Mesenchymal stem cell (in vitro differentiated cells and primary cell): ENCODE measurements around the gene RAD21L1.

Source experiments
- DNase-seq: peaks from one replicate; pipeline ENCODE4 v3.0.0-alpha.2; 2013
- H2AFZ ChIP-seq: one replicate; pipeline ENCODE4 v1.6.1; 2013; ENCODE audit warnings: low read depth, mild to moderate bottlenecking, control low read depth, inconsistent platforms, low read length, moderate library complexity
- H2AK5ac ChIP-seq: 2 replicates; pipeline ENCODE4 v1.6.1; 2013; ENCODE audit warnings: low read length, moderate library complexity, mild to moderate bottlenecking, inconsistent platforms; ENCODE audit not compliant: severe bottlenecking
- H2BK120ac ChIP-seq: one replicate; pipeline ENCODE4 v1.6.1; 2013; ENCODE audit warnings: low read depth, mild to moderate bottlenecking, inconsistent platforms, low read length, moderate library complexity
- H2BK12ac ChIP-seq, 2 experiments: one replicate each; pipeline ENCODE4 v1.6.1; 2013; ENCODE audit warnings: inconsistent platforms in 2 of 2, low read length in 2 of 2, mild to moderate bottlenecking in 2 of 2, moderate library complexity in 2 of 2, control low read depth in 1 of 2
- H2BK15ac ChIP-seq: one replicate; pipeline ENCODE4 v1.6.1; 2013; ENCODE audit warnings: mild to moderate bottlenecking, low read depth, inconsistent platforms; ENCODE audit not compliant: poor library complexity, severe bottlenecking
- H2BK5ac ChIP-seq: 2 replicates; pipeline ENCODE4 v1.6.1; 2013; ENCODE audit warnings: low read depth, mild to moderate bottlenecking, low read length, control low read depth, inconsistent platforms; ENCODE audit not compliant: poor library complexity, severe bottlenecking
- H3K14ac ChIP-seq, 2 experiments: one replicate each; pipeline ENCODE4 v1.6.1; 2013; ENCODE audit warnings: inconsistent platforms in 2 of 2, low read length in 2 of 2, control low read depth in 1 of 2, mild to moderate bottlenecking in 1 of 2, moderate library complexity in 1 of 2
- H3K18ac ChIP-seq, 2 experiments: one replicate each; pipeline ENCODE4 v1.6.1; 2013; ENCODE audit warnings: inconsistent platforms in 2 of 2, low read length in 2 of 2, control low read depth in 1 of 2, low read depth in 1 of 2, mild to moderate bottlenecking in 1 of 2
- H3K23ac ChIP-seq, 2 experiments: one replicate each; pipeline ENCODE4 v1.6.1; 2013; ENCODE audit warnings: inconsistent platforms in 2 of 2, low read length in 2 of 2, mild to moderate bottlenecking in 2 of 2, moderate library complexity in 2 of 2, control low read depth in 1 of 2
- H3K27ac ChIP-seq: 2 replicates; pipeline ENCODE4 v1.5.1; 2013; ENCODE audit warnings: mild to moderate bottlenecking, moderate library complexity, low read length, control low read depth, inconsistent platforms; ENCODE audit not compliant: poor library complexity, severe bottlenecking
- H3K27me3 ChIP-seq, 2 experiments: 2 replicates each; pipeline versions ENCODE4 v1.6.1 to v1.7.0; 2013; ENCODE audit warnings: low read length in 2 of 2, mild to moderate bottlenecking in 2 of 2, moderate library complexity in 2 of 2, control low read depth in 1 of 2, inconsistent platforms in 1 of 2; ENCODE audit not compliant: control insufficient read depth in 1 of 2, insufficient read depth in 1 of 2
- H3K36me3 ChIP-seq, 2 experiments: 2 replicates each; pipeline versions ENCODE4 v1.6.1 to v1.7.0; 2013; ENCODE audit warnings: low read length in 2 of 2, control low read depth in 1 of 2, inconsistent platforms in 1 of 2, low read depth in 1 of 2, mild to moderate bottlenecking in 1 of 2; ENCODE audit not compliant: insufficient read depth in 2 of 2, control insufficient read depth in 1 of 2
- H3K4ac ChIP-seq, 2 experiments: one replicate each; pipeline ENCODE4 v1.6.1; 2013; ENCODE audit warnings: inconsistent platforms in 2 of 2, low read length in 2 of 2, mild to moderate bottlenecking in 2 of 2, moderate library complexity in 2 of 2, control low read depth in 1 of 2, low read depth in 1 of 2
- H3K4me1 ChIP-seq: 2 replicates; pipeline ENCODE4 v1.6.1; 2013; ENCODE audit warnings: low read depth, low read length, control low read depth; ENCODE audit not compliant: control insufficient read depth, insufficient read depth
- H3K4me2 ChIP-seq: 2 replicates; pipeline ENCODE4 v1.6.1; 2013; ENCODE audit warnings: low read length, mild to moderate bottlenecking, inconsistent platforms; ENCODE audit not compliant: poor library complexity, severe bottlenecking
- H3K4me3 ChIP-seq, 2 experiments: 2 replicates each; pipeline versions ENCODE4 v1.5.1 to v1.7.0; 2013; ENCODE audit warnings: low read length in 2 of 2, mild to moderate bottlenecking in 2 of 2, control low read depth in 1 of 2, low read depth in 1 of 2; ENCODE audit not compliant: insufficient read depth in 1 of 2
- H3K79me1 ChIP-seq: replicated peaks from 2 replicates; pipeline ENCODE4 v1.6.1; 2013; ENCODE audit warnings: mild to moderate bottlenecking, control low read depth, low read length, inconsistent platforms; ENCODE audit not compliant: poor library complexity, severe bottlenecking
- H3K9ac ChIP-seq: 2 replicates; pipeline ENCODE4 v1.7.0; 2013; ENCODE audit warnings: mild to moderate bottlenecking, low read length, moderate library complexity
- H3K9me3 ChIP-seq: 2 replicates; pipeline ENCODE4 v1.7.0; 2013; ENCODE audit warnings: mild to moderate bottlenecking, low read length; ENCODE audit not compliant: control insufficient read depth
- H4K8ac ChIP-seq: one replicate; pipeline ENCODE4 v1.6.1; 2013; ENCODE audit warnings: inconsistent platforms, mild to moderate bottlenecking, low read length, moderate library complexity
- H4K91ac ChIP-seq: one replicate; pipeline ENCODE4 v1.6.1; 2013; ENCODE audit warnings: mild to moderate bottlenecking, low read length, inconsistent platforms
- WGBS: methylation state at CpG from one replicate; pipeline ENCODE4 v1.1.7; 2013; ENCODE audit warnings: mixed read lengths; 5-methylcytosine and 5-hydroxymethylcytosine counted together

Gene RAD21L1

DNA sequence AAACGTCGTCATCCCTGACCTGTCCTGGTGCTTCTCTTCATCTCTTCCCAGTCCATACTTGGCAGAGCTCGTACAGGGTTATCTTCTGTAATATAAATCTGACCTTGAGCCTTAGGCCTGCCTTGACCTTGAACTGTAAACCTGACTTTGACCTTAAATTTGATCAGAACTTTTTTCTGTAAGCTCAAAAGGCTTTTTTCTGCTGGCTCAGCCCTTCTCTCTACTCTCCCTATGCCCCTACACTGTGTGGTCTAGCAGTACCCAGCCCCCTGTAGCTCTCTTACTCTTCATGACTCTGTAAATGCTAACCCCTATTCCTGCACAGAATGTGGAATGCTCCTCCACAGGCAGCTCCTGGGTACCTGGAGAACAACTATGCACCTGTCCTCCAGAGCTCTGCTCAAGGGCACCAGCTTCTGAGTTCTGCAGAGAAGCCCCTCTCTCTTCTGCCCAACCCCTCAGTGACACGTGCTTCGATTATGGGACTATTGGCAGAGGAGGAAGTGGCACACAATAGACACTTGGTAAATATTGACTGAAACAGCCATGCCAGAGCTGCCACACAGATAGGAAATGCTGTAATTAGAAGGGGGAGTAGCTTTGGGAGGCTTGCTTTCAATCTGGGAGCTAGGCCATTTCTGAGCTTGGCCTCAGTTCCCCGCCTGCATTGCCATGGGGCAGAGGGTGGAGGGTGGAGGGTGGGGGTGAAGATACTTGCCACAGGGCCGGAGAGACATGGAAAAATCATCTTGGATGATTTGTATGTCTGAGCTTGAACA lies 55.6 kb downstream of the RAD21L1 start:
- H3K23ac ChIP-seq, result no peak overlapping the region
- peaks cover 28% of the 10 kb centered on the region for H3K79me1 ChIP-seq
- peaks cover 22% of the 10 kb centered on the region for H3K4me1 ChIP-seq
- no peak overlapping the region for H2BK120ac ChIP-seq
- DNase-seq, result no peak
- no peak overlapping the region for H2AFZ ChIP-seq
- no peak overlapping the region for H2BK15ac ChIP-seq
- no peak overlapping the region for H3K18ac ChIP-seq
- no peak overlapping the region for H3K4me3 ChIP-seq
- no peak overlapping the region for H3K14ac ChIP-seq
- 89% methylated on average over 7 of the region's 7 CpGs for WGBS
- H3K36me3 ChIP-seq, result peaks cover 8 to 21% of the 10 kb centered on the region in 2 experiments
- no peak overlapping the region for H4K8ac ChIP-seq
- H3K9ac ChIP-seq, result no peak overlapping the region
- no peak overlapping the region for H2AK5ac ChIP-seq
- no peak overlapping the region for H2BK12ac ChIP-seq
- no peaks in the 10 kb centered on the region for H3K27me3 ChIP-seq
- H2BK5ac ChIP-seq, result no peak overlapping the region
- H3K27ac ChIP-seq, result no peak overlapping the region
- H4K91ac ChIP-seq, result no peak overlapping the region
- no peak overlapping the region for H3K4ac ChIP-seq
- H3K4me2 ChIP-seq, result no peak overlapping the region
- H3K9me3 ChIP-seq, result no peaks in the 10 kb centered on the region

DNA sequence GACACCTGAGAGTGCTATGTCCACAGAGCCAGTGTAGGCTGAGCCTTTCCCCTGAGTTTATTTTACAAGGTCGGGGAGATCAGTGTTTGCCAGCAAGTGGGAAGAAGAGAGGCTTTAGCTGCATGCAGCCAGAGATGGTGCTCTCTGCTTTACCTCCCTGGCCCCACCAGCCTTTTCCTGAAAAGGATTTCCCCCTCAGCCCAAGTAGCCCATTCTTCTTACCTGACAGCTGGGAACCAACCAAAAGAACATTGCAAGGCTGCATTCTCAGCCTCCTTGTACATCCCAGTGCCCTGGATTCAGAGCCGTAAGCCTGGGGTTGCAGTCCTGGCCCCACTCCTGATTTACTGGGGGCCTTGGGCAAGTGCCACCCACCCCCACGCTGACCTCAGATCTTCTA lies 57.1 kb downstream of the RAD21L1 start:
- WGBS, result 93% methylated on average over 3 of the region's 3 CpGs
- no peaks in the 10 kb centered on the region for H3K9me3 ChIP-seq

DNA sequence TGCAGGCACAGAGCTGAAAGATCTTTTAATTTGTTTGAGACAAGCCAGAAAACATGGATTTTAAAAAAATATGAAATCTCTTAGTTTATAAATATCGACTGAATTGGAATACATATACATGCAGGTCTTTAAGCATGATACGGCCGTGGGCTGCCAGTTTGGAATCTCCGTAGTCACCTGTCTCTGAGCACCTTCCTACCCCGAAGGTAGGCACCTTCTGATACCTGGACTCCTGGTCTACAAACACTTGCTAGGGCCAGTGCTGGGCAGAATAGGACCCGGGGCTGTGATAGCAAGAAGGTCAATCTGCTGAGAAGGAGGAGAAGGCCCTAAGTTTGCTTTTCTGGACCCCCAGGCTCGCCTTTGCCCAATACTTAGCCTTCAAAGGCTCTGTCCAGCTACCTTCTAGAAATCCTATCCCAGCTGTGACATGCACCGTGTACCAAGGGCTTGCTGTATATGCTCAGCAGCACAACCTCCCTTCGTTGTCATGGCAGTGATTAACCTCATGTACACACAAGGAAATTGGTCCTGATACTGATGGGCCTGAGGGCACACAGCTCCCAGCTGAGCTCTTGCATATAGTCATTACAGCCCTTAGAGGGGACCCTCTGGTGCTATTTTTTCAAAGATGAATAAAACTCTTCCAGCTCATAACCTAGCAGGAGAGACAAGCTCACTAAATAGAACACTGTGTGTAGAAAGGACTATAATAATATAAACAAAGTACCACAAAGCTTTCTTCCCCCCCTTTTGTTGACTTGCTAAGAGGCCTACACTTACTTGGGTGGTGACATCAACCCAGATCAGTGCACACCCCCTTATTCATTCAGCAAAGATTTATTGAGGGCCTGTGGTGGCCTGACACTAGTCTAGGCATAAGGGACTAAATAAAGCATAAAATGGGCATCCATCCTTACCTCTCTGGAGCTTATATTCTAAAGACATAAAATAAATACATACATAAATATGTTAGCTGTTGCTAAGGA lies 58.0 kb downstream of the RAD21L1 start:
- Histone ChIP-seq H2BK5ac (no peak overlapping the region), H2BK15ac (no peak overlapping the region), H3K27ac (no peak overlapping the region), H3K79me1 (peaks cover 30% of the 10 kb centered on the region), H3K4me1 (peaks cover 13% of the 10 kb centered on the region), H2BK12ac (no peak overlapping the region), H4K8ac (no peak overlapping the region), H3K9ac (no peak overlapping the region), H2AFZ (no peak overlapping the region), H3K4me2 (no peak overlapping the region), H3K27me3 (no peaks in the 10 kb centered on the region), H3K4me3 (no peak overlapping the region), H4K91ac (no peak overlapping the region), H3K9me3 (no peaks in the 10 kb centered on the region), H3K36me3 (peaks cover 8 to 23% of the 10 kb centered on the region in 2 experiments), H2BK120ac (no peak overlapping the region), H3K14ac (no peak overlapping the region), H3K4ac (no peak overlapping the region), H3K23ac (no peak overlapping the region), H2AK5ac (no peak overlapping the region), H3K18ac (no peak overlapping the region)
- 90% methylated on average over 9 of the region's 9 CpGs for WGBS
- peak; percentile 64 for DNase-seq

More for the DNA sequence above, 57.1 kb downstream of the RAD21L1 start:
- no peak overlapping the region for H3K14ac ChIP-seq
- H3K4ac ChIP-seq, result no peak overlapping the region
- no peaks in the 10 kb centered on the region for H3K27me3 ChIP-seq
- no peak overlapping the region for H3K4me2 ChIP-seq
- peak overlapping the region in 1 of 2 experiments; percentile 26 for H2BK12ac ChIP-seq
- no peak overlapping the region for H3K4me3 ChIP-seq
- no peak overlapping the region for H2BK5ac ChIP-seq
- H4K91ac ChIP-seq, result no peak overlapping the region
- H4K8ac ChIP-seq, result no peak overlapping the region
- no peak overlapping the region for H3K27ac ChIP-seq
- no peak for DNase-seq
- H3K79me1 ChIP-seq, result peaks cover 30% of the 10 kb centered on the region
- no peak overlapping the region for H3K23ac ChIP-seq
- peaks cover 8 to 21% of the 10 kb centered on the region in 2 experiments for H3K36me3 ChIP-seq
- H3K4me1 ChIP-seq, result peaks cover 14% of the 10 kb centered on the region
- H2BK15ac ChIP-seq, result no peak overlapping the region
- H2AK5ac ChIP-seq, result no peak overlapping the region
- H2AFZ ChIP-seq, result no peak overlapping the region
- no peak overlapping the region for H3K18ac ChIP-seq
- H2BK120ac ChIP-seq, result no peak overlapping the region
- H3K9ac ChIP-seq, result no peak overlapping the region
